ENCODE measurements around the gene WLS. TPM values are rescaled to one million over a fixed set of nuclear protein-coding genes. Genes with fewer than 3 reads are reported as not detected.

Gene WLS
- total and polyA plus RNA-seq, 4 experiments from 2014 or later: not detected

GRCh38 chr1:68197891-68198290 is 34.4 kb downstream of the WLS start:
- Mint-ChIP-seq H3K27ac (no peak overlapping the region), H3K4me1 (no peaks in the 10 kb centered on the region), H3K36me3 (no peaks in the 10 kb centered on the region), H3K27me3 (peaks cover 0 to 2% of the 10 kb centered on the region in 2 donors), H3K4me3 (no peak overlapping the region), H3K9me3 (peaks cover 0 to 2% (median 0%) of the 10 kb centered on the region in 8 donors)
- Histone ChIP-seq H3K27me3 (ENCODE audit: insufficient read depth, low read length) (no peaks in the 10 kb centered on the region), H3K4me1 (ENCODE audit: insufficient read depth, low read length) (no peaks in the 10 kb centered on the region), H3K36me3 (ENCODE audit: insufficient read depth, low read length) (no peaks in the 10 kb centered on the region), H3K27ac (ENCODE audit: low read depth, low read length) (no peak overlapping the region), H3K9me3 (ENCODE audit: control insufficient read depth in 1 of 2, low read length in 2 of 2) (no peaks in the 10 kb centered on the region), H3K4me3 (ENCODE audit: low read length in 2 of 2) (no peak overlapping the region)
- DNase-seq: no peak
- CTCF ChIA-PET (ENCODE audit: partially characterized antibody): no interaction called here
- POLR2A ChIA-PET (ENCODE audit: partially characterized antibody): no interaction called here
- intact Hi-C loops (cut with micrococcal nuclease): no loop called here

GRCh38 chr1:68197461-68197860 is 34.9 kb downstream of the WLS start:
- Mint-ChIP-seq H3K27me3 (peaks cover 0 to 2% of the 10 kb centered on the region in 2 donors), H3K9me3 (peaks cover 0 to 2% (median 0%) of the 10 kb centered on the region in 8 donors), H3K4me3 (no peak overlapping the region), H3K27ac (no peak overlapping the region), H3K4me1 (no peaks in the 10 kb centered on the region), H3K36me3 (no peaks in the 10 kb centered on the region)
- H3K27me3 ChIP-seq (ENCODE audit: insufficient read depth, low read length): no peaks in the 10 kb centered on the region
- ChIA-PET CTCF (ENCODE audit: partially characterized antibody) (no interaction called here), POLR2A (ENCODE audit: partially characterized antibody) (no interaction called here)
- H3K4me3 ChIP-seq (ENCODE audit: low read length in 2 of 2): no peak overlapping the region
- no peaks in the 10 kb centered on the region for H3K36me3 ChIP-seq (ENCODE audit: insufficient read depth, low read length)
- no peak overlapping the region for H3K27ac ChIP-seq (ENCODE audit: low read depth, low read length)
- DNase-seq: no peak
- H3K4me1 ChIP-seq (ENCODE audit: insufficient read depth, low read length): no peaks in the 10 kb centered on the region
- H3K9me3 ChIP-seq (ENCODE audit: control insufficient read depth in 1 of 2, low read length in 2 of 2): no peaks in the 10 kb centered on the region
- intact Hi-C loops (cut with micrococcal nuclease): no loop called here

- POLR2A ChIA-PET (ENCODE audit: partially characterized antibody): no interaction called here
- no peak overlapping the region for H3K27ac ChIP-seq (ENCODE audit: low read depth, low read length)
- Mint-ChIP-seq H3K4me1 (no peaks in the 10 kb centered on the region), H3K9me3 (peaks cover 0 to 2% (median 0%) of the 10 kb centered on the region in 8 donors), H3K27me3 (peaks cover 0 to 2% of the 10 kb centered on the region in 2 donors), H3K27ac (no peak overlapping the region), H3K36me3 (no peaks in the 10 kb centered on the region), H3K4me3 (no peak overlapping the region)
- H3K4me1 ChIP-seq (ENCODE audit: insufficient read depth, low read length): no peaks in the 10 kb centered on the region
- no peaks in the 10 kb centered on the region for H3K36me3 ChIP-seq (ENCODE audit: insufficient read depth, low read length)
- no peaks in the 10 kb centered on the region for H3K27me3 ChIP-seq (ENCODE audit: insufficient read depth, low read length)
- no peak overlapping the region for H3K4me3 ChIP-seq (ENCODE audit: low read length in 2 of 2)
- CTCF ChIA-PET (ENCODE audit: partially characterized antibody): no interaction called here
- intact Hi-C loops (cut with micrococcal nuclease): no loop called here
- H3K9me3 ChIP-seq (ENCODE audit: control insufficient read depth in 1 of 2, low read length in 2 of 2): no peaks in the 10 kb centered on the region
- DNase-seq: no peak
These were observed 35.6 kb downstream of the WLS start for GRCh38 chr1:68196676-68197075.

GRCh38 chr1:68191717-68192116 is 40.6 kb downstream of the WLS start:
- no peak overlapping the region for H3K27ac Mint-ChIP-seq
- intact Hi-C loops (cut with micrococcal nuclease): no loop called here
- H3K4me1 ChIP-seq (ENCODE audit: insufficient read depth, low read length): no peaks in the 10 kb centered on the region
- H3K4me3 ChIP-seq (ENCODE audit: low read length in 2 of 2): no peak overlapping the region
- DNase-seq: no peak
- H3K4me3 Mint-ChIP-seq: no peak overlapping the region
- no peaks in the 10 kb centered on the region for H3K4me1 Mint-ChIP-seq
- ChIA-PET POLR2A (ENCODE audit: partially characterized antibody) (no interaction called here), CTCF (ENCODE audit: partially characterized antibody) (interaction anchor here (1.6 kb wide), 1 partner anchor 76 kb away, joined by 3 read pairs; no protein-coding TSS in a partner anchor)
- H3K27ac ChIP-seq (ENCODE audit: low read depth, low read length): no peak overlapping the region
- no peaks in the 10 kb centered on the region for H3K27me3 Mint-ChIP-seq
- no peaks in the 10 kb centered on the region for H3K36me3 Mint-ChIP-seq
- no peaks in the 10 kb centered on the region for H3K9me3 Mint-ChIP-seq
- H3K9me3 ChIP-seq (ENCODE audit: control insufficient read depth in 1 of 2, low read length in 2 of 2): no peaks in the 10 kb centered on the region
- no peaks in the 10 kb centered on the region for H3K27me3 ChIP-seq (ENCODE audit: insufficient read depth, low read length)
- no peaks in the 10 kb centered on the region for H3K36me3 ChIP-seq (ENCODE audit: insufficient read depth, low read length)

- ChIA-PET CTCF (ENCODE audit: partially characterized antibody) (no interaction called here), POLR2A (ENCODE audit: partially characterized antibody) (no interaction called here)
- Mint-ChIP-seq H3K9me3 (peaks cover 0 to 2% (median 0%) of the 10 kb centered on the region in 8 donors), H3K36me3 (no peaks in the 10 kb centered on the region), H3K27ac (no peak overlapping the region), H3K4me1 (no peaks in the 10 kb centered on the region), H3K4me3 (no peak overlapping the region), H3K27me3 (peaks cover 0 to 1% of the 10 kb centered on the region in 2 donors)
- no peaks in the 10 kb centered on the region for H3K36me3 ChIP-seq (ENCODE audit: insufficient read depth, low read length)
- H3K27me3 ChIP-seq (ENCODE audit: insufficient read depth, low read length): no peaks in the 10 kb centered on the region
- no peak overlapping the region for H3K4me3 ChIP-seq (ENCODE audit: low read length in 2 of 2)
- intact Hi-C loops (cut with micrococcal nuclease): no loop called here
- no peak overlapping the region for H3K27ac ChIP-seq (ENCODE audit: low read depth, low read length)
- H3K4me1 ChIP-seq (ENCODE audit: insufficient read depth, low read length): no peaks in the 10 kb centered on the region
- DNase-seq: no peak
- no peaks in the 10 kb centered on the region for H3K9me3 ChIP-seq (ENCODE audit: control insufficient read depth in 1 of 2, low read length in 2 of 2)
These were observed 43.5 kb downstream of the WLS start for GRCh38 chr1:68188644-68189340.

GRCh38 chr1:68188060-68188538 is 44.2 kb downstream of the WLS start:
- Histone ChIP-seq H3K4me1 (ENCODE audit: insufficient read depth, low read length) (no peaks in the 10 kb centered on the region), H3K36me3 (ENCODE audit: insufficient read depth, low read length) (no peaks in the 10 kb centered on the region), H3K27ac (ENCODE audit: low read depth, low read length) (no peak overlapping the region), H3K9me3 (ENCODE audit: control insufficient read depth in 1 of 2, low read length in 2 of 2) (no peaks in the 10 kb centered on the region), H3K4me3 (ENCODE audit: low read length in 2 of 2) (no peak overlapping the region), H3K27me3 (ENCODE audit: insufficient read depth, low read length) (no peaks in the 10 kb centered on the region)
- no peaks in the 10 kb centered on the region for H3K36me3 Mint-ChIP-seq
- H3K27ac Mint-ChIP-seq: no peak overlapping the region
- CTCF ChIA-PET (ENCODE audit: partially characterized antibody): no interaction called here
- no peak overlapping the region for H3K4me3 Mint-ChIP-seq
- H3K4me1 Mint-ChIP-seq: no peaks in the 10 kb centered on the region
- no peak for DNase-seq
- H3K27me3 Mint-ChIP-seq: peaks cover 0 to 1% of the 10 kb centered on the region in 2 donors
- intact Hi-C loops (cut with micrococcal nuclease): no loop called here
- H3K9me3 Mint-ChIP-seq: peaks cover 0 to 2% (median 0%) of the 10 kb centered on the region in 8 donors
- POLR2A ChIA-PET (ENCODE audit: partially characterized antibody): no interaction called here

GRCh38 chr1:68185743-68186142 is 46.6 kb downstream of the WLS start:
- no peaks in the 10 kb centered on the region for H3K27me3 ChIP-seq (ENCODE audit: insufficient read depth, low read length)
- DNase-seq: no peak
- POLR2A ChIA-PET (ENCODE audit: partially characterized antibody): no interaction called here
- CTCF ChIA-PET (ENCODE audit: partially characterized antibody): no interaction called here
- no peak overlapping the region for H3K4me3 Mint-ChIP-seq
- H3K27me3 Mint-ChIP-seq: peaks cover 0 to 1% of the 10 kb centered on the region in 2 donors
- H3K27ac ChIP-seq (ENCODE audit: low read depth, low read length): no peak overlapping the region
- H3K4me3 ChIP-seq (ENCODE audit: low read length in 2 of 2): no peak overlapping the region
- no peaks in the 10 kb centered on the region for H3K4me1 ChIP-seq (ENCODE audit: insufficient read depth, low read length)
- no peak overlapping the region for H3K27ac Mint-ChIP-seq
- no peaks in the 10 kb centered on the region for H3K36me3 Mint-ChIP-seq
- no peaks in the 10 kb centered on the region for H3K4me1 Mint-ChIP-seq
- H3K36me3 ChIP-seq (ENCODE audit: insufficient read depth, low read length): no peaks in the 10 kb centered on the region
- intact Hi-C loops (cut with micrococcal nuclease): no loop called here
- H3K9me3 Mint-ChIP-seq: peaks cover 0 to 4% (median 0%) of the 10 kb centered on the region in 8 donors
- H3K9me3 ChIP-seq (ENCODE audit: control insufficient read depth in 1 of 2, low read length in 2 of 2): no peaks in the 10 kb centered on the region

All from CD4-positive, alpha-beta memory T cell (primary cell).